SU-DHL-6 (cell line): ENCODE results near the gene SGCD.

Source experiments
- EZH2phosphoT487 ChIP-seq: fragments of 200-600 bp; sonication (generic), shearing (Covaris generic); conservative IDR thresholded peaks from 2 replicates; pipeline ENCODE4 v1.6.1; 2018; ENCODE audit warnings: mild to moderate bottlenecking, antibody characterized with exemption, low read length, moderate library complexity, mixed read lengths
- TF ChIP-seq, protein P1 (sequence below): fragments of 200-600 bp; sonication (generic); IDR thresholded peaks from one replicate; pipeline ENCODE4 v1.5.1; 2017; ENCODE audit warnings: antibody characterized with exemption, mild to moderate bottlenecking, low read length, moderate library complexity; ENCODE audit not compliant: insufficient read depth, poor library complexity, severe bottlenecking

DNA sequence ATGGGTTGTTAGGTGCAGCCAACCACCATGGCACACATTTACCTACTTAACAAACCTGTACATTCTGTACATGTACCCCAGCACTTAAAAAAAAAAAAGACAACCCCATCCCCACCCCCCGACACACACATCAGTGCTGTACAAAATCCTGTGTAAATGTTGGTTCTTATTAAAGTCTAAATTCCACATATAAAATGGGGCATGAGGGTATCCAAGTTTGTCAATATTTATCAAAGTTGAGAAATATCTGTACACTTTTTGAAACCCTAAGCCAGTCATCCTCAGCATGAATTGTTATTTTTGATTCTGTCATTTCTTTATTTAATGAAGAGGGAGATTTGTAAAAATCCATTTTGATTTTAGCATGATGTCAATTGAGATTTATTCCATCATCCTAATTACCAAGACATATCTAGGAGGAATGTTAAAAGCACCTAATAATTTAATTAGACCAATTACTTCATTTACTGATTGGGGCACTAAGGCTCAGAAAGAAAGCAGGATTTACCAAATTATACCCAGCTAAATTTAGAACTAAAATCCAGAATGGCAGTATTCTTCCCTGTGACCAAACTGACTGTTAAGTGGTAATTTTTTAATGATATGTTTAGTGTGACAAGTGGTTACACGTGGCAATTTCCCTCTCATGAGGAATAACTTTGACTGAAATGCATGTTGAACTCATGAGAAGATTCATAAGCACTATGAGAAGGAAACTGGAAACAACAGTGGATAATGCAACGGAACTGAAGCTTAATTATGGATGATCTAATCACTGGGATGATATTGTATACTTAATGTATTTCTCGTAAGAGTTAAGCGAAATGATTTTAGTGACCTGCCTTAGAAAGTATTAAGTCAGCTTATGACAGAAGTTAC lies 195.9 kb downstream of the SGCD start:
- TF ChIP-seq, protein P1, sequence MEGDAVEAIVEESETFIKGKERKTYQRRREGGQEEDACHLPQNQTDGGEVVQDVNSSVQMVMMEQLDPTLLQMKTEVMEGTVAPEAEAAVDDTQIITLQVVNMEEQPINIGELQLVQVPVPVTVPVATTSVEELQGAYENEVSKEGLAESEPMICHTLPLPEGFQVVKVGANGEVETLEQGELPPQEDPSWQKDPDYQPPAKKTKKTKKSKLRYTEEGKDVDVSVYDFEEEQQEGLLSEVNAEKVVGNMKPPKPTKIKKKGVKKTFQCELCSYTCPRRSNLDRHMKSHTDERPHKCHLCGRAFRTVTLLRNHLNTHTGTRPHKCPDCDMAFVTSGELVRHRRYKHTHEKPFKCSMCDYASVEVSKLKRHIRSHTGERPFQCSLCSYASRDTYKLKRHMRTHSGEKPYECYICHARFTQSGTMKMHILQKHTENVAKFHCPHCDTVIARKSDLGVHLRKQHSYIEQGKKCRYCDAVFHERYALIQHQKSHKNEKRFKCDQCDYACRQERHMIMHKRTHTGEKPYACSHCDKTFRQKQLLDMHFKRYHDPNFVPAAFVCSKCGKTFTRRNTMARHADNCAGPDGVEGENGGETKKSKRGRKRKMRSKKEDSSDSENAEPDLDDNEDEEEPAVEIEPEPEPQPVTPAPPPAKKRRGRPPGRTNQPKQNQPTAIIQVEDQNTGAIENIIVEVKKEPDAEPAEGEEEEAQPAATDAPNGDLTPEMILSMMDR, result no peak
- TF ChIP-seq EZH2phosphoT487, result no peak
